ENCODE measurements around the gene PTH1R.

Gene PTH1R

DNA sequence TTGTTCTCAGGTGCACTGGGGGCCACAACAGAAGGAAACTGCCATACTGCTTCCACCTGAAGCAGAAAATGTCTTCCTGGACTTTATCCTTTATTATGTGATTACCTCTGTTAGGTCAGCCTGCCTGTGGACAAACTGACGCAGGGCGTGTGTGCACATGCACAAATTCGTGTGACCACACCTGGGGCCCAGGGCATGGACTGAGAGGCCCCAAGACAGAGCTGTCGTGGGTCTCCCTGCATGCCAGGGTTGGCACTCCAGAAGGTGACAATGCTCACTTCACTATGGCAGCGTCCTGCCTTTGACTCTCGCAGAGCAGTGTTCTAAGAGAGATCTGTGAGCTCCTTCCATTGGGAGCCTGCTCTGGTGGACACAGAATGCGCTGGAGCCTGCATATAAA, 64.6 kb downstream of the PTH1R start:
- H3K4me3 ChIP-seq (replicated peaks; ENCODE audit: low read depth, low read length): no peak overlapping the region
- TF ChIP-seq, protein P1, sequence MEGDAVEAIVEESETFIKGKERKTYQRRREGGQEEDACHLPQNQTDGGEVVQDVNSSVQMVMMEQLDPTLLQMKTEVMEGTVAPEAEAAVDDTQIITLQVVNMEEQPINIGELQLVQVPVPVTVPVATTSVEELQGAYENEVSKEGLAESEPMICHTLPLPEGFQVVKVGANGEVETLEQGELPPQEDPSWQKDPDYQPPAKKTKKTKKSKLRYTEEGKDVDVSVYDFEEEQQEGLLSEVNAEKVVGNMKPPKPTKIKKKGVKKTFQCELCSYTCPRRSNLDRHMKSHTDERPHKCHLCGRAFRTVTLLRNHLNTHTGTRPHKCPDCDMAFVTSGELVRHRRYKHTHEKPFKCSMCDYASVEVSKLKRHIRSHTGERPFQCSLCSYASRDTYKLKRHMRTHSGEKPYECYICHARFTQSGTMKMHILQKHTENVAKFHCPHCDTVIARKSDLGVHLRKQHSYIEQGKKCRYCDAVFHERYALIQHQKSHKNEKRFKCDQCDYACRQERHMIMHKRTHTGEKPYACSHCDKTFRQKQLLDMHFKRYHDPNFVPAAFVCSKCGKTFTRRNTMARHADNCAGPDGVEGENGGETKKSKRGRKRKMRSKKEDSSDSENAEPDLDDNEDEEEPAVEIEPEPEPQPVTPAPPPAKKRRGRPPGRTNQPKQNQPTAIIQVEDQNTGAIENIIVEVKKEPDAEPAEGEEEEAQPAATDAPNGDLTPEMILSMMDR (IDR thresholded peaks at IDR 0.05; ENCODE audit: low read length, missing control alignments): no peak
- DNase-seq (ENCODE audit: low read depth): no peak

DNA sequence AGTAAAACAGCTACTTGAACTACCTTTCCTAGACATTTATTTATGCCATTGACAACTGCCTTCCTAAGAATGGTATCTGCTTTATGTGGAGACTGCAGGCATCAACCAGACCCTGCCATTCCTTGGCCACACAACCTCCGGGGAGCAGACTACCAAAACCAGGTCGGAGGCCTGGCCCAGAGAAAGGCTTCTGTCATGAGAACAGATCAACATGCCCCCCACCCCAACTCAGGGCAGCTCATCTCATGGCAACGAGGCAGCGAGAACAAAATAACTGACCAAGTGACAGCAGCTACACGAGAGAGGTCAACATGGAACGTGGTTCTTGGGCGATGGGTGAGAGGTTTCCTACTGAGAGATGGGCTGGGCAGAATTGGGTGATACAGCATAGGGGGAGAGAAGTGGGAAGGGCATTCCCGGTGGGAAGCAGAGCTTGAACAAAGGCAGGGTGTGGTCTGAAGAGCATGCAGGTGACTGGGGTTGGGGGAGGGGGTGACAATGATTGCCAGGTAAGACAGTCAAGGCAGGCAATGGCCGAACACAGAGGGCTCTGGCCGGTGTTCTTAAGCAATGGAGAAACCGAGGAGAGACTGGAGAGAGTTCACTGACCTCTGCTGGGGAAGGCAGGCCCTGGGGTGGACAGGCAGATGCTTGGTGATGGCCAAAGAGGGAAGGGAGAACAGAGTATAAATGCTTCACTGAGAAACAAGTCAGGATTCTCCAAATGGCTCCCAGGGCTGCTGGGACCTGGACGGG, 65.1 kb downstream of the PTH1R start:
- no peak for DNase-seq (ENCODE audit: low read depth)
- no peak overlapping the region for H3K4me3 ChIP-seq (replicated peaks; ENCODE audit: low read depth, low read length)
- TF ChIP-seq, protein P1 (IDR thresholded peaks at IDR 0.05; ENCODE audit: low read length, missing control alignments): no peak

DNA sequence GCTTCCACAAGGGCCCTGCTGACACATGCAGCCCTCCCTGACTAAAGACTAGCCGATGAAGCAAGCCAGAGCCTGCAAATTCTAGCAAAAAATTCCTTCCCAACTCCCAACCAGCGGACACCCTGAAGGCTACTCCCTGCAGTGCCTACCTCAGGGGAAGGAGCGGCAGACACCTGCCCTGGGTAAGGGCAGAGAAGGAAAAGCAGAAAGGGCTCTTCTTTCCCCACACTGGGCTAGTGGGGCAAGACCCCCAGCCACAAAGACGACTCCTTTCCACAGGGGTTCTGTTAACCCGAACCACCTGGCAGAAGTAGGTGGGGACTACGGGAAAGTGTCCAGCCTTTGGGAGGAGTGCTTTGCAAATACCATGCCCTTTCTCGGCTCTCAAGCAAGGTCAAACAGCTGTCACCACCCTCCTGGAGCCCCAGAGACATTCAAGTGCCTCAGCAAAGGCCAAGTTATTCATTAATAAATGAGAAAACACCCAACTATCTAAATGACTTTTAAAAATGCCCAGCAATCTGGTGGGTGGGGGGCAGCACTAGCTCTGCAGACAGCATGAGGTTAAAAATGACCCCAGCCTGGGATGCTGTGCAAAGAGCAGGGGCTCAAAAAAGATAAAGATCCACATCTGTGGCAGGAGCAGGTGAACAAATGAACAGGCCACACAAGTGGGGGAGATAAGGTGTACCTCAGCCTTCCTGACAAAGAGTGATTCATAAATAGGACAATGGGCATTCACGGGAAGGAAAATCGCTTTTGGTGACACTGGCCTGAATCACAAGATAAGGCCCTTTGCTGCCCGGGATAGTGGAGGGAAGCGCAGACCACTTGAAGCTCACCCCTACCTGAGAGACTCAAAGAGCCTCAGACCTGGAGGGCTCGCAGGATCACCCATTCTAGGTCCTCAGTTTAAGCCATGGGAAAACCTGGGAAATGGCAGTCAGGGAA, 66.0 kb downstream of the PTH1R start:
- peak; percentile 31 for DNase-seq (ENCODE audit: low read depth)
- H3K4me3 ChIP-seq (replicated peaks; ENCODE audit: low read depth, low read length): no peak overlapping the region
- TF ChIP-seq, protein P1 (IDR thresholded peaks at IDR 0.05; ENCODE audit: low read length, missing control alignments): no peak

DNA sequence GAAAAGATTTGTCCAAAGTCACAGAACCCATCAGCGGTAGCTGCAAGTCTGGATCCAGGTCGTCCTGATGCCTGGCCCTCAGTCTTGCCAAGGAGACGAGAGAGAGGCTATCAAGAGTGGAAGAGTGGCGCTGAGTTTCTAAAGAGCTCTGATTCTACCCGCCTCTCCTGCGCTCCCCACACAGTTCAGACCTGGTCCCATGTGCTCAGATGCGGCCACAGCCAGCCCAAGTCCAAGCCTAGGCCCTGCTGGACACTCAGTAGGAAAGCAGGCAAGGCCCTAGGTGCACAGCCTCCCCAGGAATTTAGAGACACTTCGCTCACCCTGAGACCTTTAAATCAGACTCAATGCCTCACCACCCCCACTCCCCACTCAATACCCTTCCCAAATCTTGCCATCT, 66.7 kb downstream of the PTH1R start:
- no peak for DNase-seq (ENCODE audit: low read depth)
- TF ChIP-seq, protein P1 (IDR thresholded peaks at IDR 0.05; ENCODE audit: low read length, missing control alignments): no peak
- no peak overlapping the region for H3K4me3 ChIP-seq (replicated peaks; ENCODE audit: low read depth, low read length)

DNA sequence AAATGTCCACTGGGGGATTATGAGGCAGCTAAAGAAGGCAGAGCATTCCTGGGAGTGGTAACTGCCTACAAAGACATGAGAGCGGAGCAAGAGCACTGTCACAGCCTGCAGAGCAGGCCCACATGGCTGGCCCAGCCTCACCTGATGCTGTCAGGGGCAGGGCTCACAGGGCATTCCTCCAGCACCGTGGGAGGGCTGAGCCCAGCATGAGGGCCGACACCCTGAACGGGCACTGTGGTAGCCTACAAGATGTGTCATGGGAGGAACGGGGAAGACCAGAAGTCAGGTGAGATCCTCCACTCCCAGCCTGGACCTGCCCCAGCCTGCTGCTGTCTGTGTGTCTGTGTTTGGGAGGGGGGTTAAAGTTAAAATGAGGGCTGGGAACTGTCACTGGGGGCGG, 68.9 kb downstream of the PTH1R start:
- no peak overlapping the region for H3K4me3 ChIP-seq (replicated peaks; ENCODE audit: low read depth, low read length)
- TF ChIP-seq, protein P1 (IDR thresholded peaks at IDR 0.05; ENCODE audit: low read length, missing control alignments): no peak
- no peak for DNase-seq (ENCODE audit: low read depth)

DNA sequence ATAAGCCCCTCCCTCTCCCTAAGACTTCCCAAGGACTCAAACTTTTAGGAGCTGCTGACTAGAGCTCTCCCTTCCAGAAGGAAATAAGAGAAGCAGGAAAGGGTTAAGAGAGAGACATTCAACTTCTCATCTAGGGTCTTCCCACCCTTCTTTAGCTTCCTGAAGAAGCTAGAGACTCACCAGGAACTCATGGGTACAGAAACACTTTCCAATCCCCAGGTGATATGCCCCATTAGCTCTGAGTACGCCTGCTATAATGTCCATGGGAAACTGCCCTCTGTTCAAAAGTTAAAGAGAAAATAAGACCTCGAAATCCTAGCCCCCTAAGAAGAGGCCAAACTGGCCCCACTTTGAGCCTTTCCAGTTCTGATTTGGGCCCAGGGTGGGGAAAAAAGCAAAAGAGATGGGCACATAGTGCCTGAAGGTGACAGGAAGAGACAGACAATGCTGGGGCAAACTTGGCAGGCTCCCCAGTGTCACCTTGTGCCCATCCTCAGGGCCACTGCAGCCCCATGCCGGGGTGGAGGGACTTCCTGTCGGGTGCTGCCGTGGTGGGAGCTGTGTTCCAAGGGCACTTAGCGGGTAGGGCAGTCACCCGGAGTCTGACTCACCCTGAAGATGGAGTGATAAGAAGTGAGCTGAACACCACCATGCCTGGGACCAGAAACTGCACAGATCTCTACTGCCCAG, 69.5 kb downstream of the PTH1R start:
- DNase-seq (ENCODE audit: low read depth): peak; percentile 34
- H3K4me3 ChIP-seq (replicated peaks; ENCODE audit: low read depth, low read length): no peak overlapping the region
- TF ChIP-seq, protein P1 (IDR thresholded peaks at IDR 0.05; ENCODE audit: low read length, missing control alignments): no peak
